ENCODE measurements around the gene VANGL1.
"Not testable (repeated sequence)": the region's sequence is repeated elsewhere in the genome, so short reads cannot be mapped to it uniquely, and the experiment has no call there.

VANGL1 gene

GRCh38 chr1:115641762-115642167 lies at the start of gene VANGL1:
Gene VANGL1, plus strand, starts transcription at chr1:115641970. Its CDS starts 9,444 bp downstream, at chr1:115651414.
- DNase-seq (ENCODE audit: low spot score): peak; percentile 56

GRCh38 chr1:115592264-115592663 lies 49.5 kb upstream of the VANGL1 start:
- DNase-seq (ENCODE audit: low spot score): no peak

DNA sequence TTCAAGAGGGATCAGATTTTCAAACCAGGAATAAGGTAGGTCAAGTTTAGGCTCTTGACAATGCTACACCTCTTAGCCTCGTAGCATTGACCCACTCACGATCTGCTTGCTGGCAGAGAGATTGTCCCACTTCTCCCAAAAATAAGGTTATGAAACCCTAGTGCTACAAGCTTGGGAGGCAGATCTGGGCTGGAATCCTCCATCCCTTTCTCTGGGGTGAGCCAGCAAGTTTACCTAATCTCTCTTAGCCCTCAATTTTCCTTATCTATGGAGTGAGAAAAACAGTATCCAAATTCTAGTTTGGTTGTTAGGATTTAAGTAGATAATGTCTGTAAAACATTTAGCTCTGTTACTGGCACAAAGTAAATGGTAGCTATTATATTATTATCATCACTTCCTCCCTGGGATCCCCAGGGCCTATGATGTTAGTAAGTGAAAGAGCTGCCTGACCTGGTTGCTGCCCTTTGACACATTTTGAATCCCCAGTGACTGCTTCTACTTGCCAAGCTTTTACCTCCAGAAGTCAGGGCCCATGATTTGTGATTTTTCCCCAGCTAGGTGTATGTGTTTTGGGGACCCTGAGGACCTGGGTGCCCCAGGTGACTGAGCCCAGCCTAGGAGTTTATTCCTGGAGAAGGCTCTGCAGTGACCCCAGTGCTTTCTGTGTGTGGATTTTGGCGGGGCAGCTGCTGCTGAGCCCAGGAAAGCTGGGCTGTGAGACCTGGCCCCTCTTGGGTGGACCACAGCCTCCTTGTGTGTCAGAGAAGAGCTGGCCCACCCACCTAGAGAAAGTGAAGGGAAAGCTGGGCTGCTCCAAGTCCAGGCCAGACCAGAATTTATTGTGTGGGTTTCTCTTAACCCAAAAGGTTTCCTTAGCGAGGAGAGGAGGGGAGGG lies 48.2 kb upstream of the VANGL1 start:
- DNase-seq (ENCODE audit: low spot score): no peak

- no peak for DNase-seq (ENCODE audit: low spot score)
Observed at GRCh38 chr1:115594600-115594999, 47.2 kb upstream of the VANGL1 start.

DNA sequence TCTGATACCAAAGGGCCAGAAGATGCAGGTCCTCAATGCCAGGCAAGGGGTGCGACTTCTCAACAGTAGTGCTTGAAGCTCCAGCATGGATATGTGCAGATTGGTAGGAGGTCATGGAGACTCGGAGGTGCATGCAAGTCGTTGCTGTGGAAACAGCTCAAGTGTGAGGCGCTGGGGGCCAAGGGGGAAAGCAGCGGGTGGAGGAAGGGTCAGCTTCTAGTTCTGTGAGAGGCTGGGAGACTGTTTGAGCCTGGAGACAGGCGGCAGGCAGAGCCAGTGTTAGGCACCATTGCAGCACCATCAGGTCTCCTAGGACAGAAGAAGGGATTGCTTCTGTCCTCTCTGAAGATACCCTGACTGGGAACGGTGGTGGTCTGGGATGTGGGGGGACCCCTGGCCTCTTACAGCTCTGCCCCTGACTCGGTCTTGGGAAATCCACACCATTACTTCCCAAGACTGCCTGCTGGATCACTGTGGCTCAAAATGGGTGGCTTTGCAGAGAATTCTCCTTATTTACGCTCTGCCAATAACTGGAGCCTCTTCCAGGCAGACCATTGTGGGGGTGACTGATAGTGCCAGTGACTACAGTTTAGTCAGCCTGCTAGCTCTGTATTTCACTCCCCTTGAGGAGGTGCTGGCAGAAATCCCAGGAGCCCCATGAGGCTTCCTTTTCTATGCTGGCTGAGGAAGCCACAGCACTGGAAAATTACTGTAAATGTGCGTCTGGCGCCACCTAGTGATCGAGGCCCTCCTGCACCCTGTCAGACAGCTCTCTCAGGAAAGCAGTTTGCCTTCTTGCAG lies 46.3 kb upstream of the VANGL1 start:
- DNase-seq (ENCODE audit: low spot score): peak; percentile 53

GRCh38 chr1:115596080-115596780 lies 45.5 kb upstream of the VANGL1 start:
- DNase-seq (ENCODE audit: low spot score): no peak

DNA sequence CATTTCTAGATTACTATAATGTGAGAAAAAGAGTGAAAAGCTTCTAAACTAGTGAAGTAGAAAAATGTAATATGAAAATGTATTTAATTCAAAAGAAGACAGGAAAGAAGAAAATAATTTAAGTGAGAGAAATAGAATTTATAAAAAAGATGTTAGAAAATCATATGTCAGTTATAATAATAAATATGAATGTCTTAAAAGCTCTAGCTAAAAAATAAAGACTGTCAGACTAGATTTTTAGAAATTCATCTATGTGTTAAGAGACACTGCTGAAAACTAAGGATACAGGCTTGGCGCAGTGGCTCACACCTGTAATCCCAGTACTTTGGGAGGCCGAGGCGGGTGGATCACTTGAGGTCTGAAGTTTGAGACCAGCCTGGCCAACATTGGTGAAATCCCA lies 37.3 kb upstream of the VANGL1 start:
- no peak for DNase-seq (ENCODE audit: low spot score)

- no peak for DNase-seq (ENCODE audit: low spot score)
Observed at GRCh38 chr1:115606305-115606704, 35.5 kb upstream of the VANGL1 start.

GRCh38 chr1:115609021-115609420 lies 32.7 kb upstream of the VANGL1 start:
- no peak for DNase-seq (ENCODE audit: low spot score)

DNA sequence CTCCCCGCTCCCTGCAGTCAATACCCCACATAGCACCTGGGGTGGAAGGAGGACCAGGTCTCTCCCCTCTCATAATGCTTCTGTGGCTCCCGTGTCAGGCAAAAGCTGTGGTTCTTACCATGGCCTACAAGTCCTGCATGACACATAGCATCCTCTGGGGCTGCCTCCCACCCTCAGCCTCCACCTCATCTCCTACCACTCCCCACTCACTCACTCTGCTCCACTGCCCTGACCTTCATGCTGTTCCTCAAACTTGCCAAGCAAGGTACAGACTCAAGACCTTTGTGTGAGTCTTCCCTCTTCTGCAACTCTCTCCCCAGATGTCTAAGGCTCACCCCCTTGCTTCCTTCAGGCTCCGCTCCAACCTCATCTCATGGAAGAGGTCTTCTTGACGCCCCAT lies 28.0 kb upstream of the VANGL1 start:
- no peak for DNase-seq (ENCODE audit: low spot score)

DNA sequence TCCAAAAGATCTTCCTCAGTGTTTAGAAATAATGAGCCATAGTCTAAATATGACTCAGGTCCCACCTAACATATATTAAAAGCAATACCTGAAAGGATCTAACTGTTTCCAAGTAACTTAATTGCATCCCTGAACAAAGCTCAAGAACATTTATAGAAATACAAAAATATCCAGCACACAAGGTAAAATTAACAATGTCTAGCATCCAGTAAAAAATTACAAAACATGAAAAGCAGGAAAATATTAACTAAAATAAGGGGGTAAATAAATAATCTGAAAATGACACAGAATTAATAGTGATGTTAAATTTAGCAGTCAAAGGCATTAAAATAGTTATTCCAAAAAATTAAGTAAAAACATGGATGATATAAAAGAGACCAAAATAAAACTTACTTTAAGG lies 21.3 kb upstream of the VANGL1 start:
- no peak for DNase-seq (ENCODE audit: low spot score)

- DNase-seq (ENCODE audit: low spot score): no peak
Observed at GRCh38 chr1:115620950-115621349, 20.8 kb upstream of the VANGL1 start.

DNA sequence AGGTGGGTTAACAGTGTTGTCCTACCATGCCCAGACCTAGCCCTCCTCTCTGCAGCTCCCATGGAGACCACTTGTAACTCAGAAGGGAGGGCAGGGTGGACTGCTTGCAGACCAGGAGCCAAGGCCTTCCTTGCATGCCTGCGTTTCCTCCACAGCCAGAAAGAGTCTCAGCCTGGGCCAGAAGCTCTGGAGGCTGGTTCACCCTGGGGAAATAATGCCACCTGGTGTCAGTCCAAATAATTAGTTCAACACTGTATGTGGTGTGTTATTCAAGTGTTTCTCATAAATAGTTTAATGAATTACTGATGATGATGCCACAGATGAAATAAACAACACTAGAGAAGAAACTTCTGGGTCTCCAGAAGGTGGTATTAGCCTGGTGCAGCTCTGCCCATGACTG lies 16.9 kb upstream of the VANGL1 start:
- DNase-seq (ENCODE audit: low spot score): no peak

GRCh38 chr1:115630342-115630741 lies 11.4 kb upstream of the VANGL1 start:
- no peak for DNase-seq (ENCODE audit: low spot score)

GRCh38 chr1:115632251-115633026 lies 9.3 kb upstream of the VANGL1 start:
- DNase-seq (ENCODE audit: low spot score): no peak

GRCh38 chr1:115633606-115634005 lies 8.2 kb upstream of the VANGL1 start:
- DNase-seq (ENCODE audit: low spot score): not testable (repeated sequence)

- DNase-seq (ENCODE audit: low spot score): not testable (repeated sequence)
Observed at GRCh38 chr1:115637247-115637646, 4.5 kb upstream of the VANGL1 start.

DNA sequence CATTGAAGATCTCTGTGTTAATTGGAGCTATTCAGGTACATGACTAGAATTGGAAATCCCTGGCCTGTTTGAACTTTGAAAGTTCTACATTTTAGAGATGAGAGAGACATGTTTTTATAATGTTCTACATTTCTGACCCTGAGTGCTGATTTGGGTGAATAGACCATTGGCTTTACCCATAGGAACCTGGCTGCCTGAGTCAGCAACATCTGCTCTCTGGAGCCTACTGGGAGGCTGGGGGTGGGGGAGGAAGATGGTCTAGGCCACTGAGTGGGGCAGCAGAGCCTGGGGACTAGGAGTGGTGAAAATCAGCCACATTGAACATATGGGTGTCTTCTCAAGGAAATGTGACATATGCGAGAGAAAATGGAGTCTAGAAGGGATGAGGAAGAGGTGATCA lies 1.4 kb upstream of the VANGL1 start:
- no peak for DNase-seq (ENCODE audit: low spot score)

DNA sequence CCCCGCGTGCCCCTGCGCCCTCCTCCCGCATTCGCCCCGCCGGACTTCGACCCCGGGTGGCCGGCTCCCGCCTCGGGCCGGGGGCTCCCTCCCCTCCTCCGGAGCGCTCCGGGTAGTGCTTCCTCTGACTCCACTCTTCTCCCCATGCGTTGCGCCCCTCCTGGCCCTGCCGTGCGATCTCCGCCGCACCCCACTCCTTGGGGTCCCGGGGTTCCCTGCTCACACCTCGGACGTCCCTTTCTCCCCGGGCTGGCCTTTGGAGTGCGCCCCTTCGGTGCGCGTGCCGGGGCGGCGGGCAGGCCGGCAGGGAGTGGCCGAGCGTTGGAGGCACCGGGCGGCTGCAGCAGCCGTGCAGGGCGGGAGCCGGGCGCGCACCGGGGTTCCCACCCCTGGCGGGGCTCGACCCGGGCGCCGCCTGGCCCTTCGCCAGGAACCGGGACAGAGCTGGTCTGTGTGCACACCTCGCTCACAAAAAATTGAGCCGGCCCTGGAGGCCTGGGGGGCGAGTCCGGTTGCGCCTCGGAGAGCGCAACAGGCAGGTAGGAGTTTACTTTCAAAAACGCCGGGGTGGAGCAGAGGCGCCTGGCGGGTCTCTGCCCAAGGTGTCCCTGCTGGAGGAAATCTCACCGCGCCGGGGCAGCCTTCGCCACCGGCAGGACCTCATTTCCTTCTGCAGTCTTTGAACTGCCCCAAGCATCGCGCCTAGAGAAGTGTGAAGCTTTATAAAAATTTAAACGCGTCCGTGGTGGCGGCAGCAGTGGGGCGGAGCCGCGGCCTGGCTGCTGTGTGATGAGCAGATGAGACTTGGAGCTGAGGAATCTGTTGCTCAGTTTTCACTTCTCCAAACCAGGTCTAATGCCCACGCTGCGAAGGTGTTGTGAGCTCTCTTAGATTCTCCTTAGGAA lies 650 bp downstream of the VANGL1 start:
- peak; percentile 61 for DNase-seq (ENCODE audit: low spot score)

- DNase-seq (ENCODE audit: low spot score): no peak
Observed at GRCh38 chr1:115643225-115643624, 1.5 kb downstream of the VANGL1 start.

- no peak for DNase-seq (ENCODE audit: low spot score)
Observed at GRCh38 chr1:115643666-115644065, 1.9 kb downstream of the VANGL1 start.

Measured in HuH-7 (cell line).